Erythroblast (primary cell): ENCODE measurements around the gene SUSD1.

ENCODE experiments used
- GATA1 ChIP-seq: IDR thresholded peaks from 2 replicates; pipeline ENCODE4 v1.6.1; 2011; ENCODE audit warnings: low read depth, mild to moderate bottlenecking, control low read depth, low read length, moderate library complexity
- POLR2A ChIP-seq: IDR thresholded peaks from 2 replicates; pipeline ENCODE4 v1.6.1; 2011; ENCODE audit warnings: mild to moderate bottlenecking, low read length

- TF ChIP-seq POLR2A (no peak), GATA1 (no peak)
Measured at GRCh38 chr9:112124156-112124555, 50.9 kb downstream of the SUSD1 start.
